GM23338 (cell line): Measurements from ENCODE around the gene RNF214. TPM values are rescaled to one million over a fixed set of nuclear protein-coding genes. Genes with fewer than 3 reads are reported as not detected.

Source experiments
- ATAC-seq: fragments of 200-7000 bp; cut with Tn5 transposase; 3 replicates; pipeline ENCODE4 v1.9.1; 2020
- DNase-seq: peaks from one replicate; pipeline ENCODE4 v3.0.0-alpha.2; 2015; ENCODE audit warnings: low spot score
- H2AFZ ChIP-seq: fragments of 200-600 bp; sonication (generic); 2 replicates; pipeline ENCODE4 v1.8.0; 2016; ENCODE audit warnings: antibody characterized with exemption, mild to moderate bottlenecking, moderate library complexity
- H3F3A ChIP-seq: fragments of 200-600 bp; sonication (generic); replicated peaks from 2 replicates; pipeline ENCODE4 v1.8.0; 2017; ENCODE audit warnings: antibody characterized with exemption, mixed run types, low read depth
- H3K27ac ChIP-seq: fragments of 200-600 bp; sonication (generic); 2 replicates; pipeline ENCODE4 v1.6.1; 2016; ENCODE audit warnings: low read depth
- H3K27me3 ChIP-seq: fragments of 200-600 bp; sonication (generic); 2 replicates; pipeline ENCODE4 v1.8.0; 2016; ENCODE audit warnings: mild to moderate bottlenecking, mixed run types, moderate library complexity; ENCODE audit not compliant: insufficient read depth
- H3K36me3 ChIP-seq: fragments of 200-600 bp; sonication (generic); 2 replicates; pipeline ENCODE4 v1.8.0; 2016; ENCODE audit warnings: mild to moderate bottlenecking; ENCODE audit not compliant: insufficient read depth
- H3K4me1 ChIP-seq: fragments of 200-600 bp; sonication (generic); 2 replicates; pipeline ENCODE4 v1.8.0; 2016; ENCODE audit warnings: mild to moderate bottlenecking, moderate library complexity; ENCODE audit not compliant: insufficient read depth
- H3K4me2 ChIP-seq: fragments of 200-600 bp; sonication (generic); 2 replicates; pipeline ENCODE4 v1.7.1; 2017; ENCODE audit warnings: mixed run types
- H3K4me3 ChIP-seq: fragments of 200-600 bp; sonication (generic); 2 replicates; pipeline ENCODE4 v1.6.1; 2016; ENCODE audit warnings: mixed run types
- H3K79me2 ChIP-seq: fragments of 200-600 bp; sonication (generic); replicated peaks from 2 replicates; pipeline ENCODE4 v1.8.0; 2017; ENCODE audit warnings: mild to moderate bottlenecking; ENCODE audit not compliant: insufficient read depth
- H3K9me2 ChIP-seq: fragments of 200-600 bp; sonication (generic); 2 replicates; pipeline ENCODE4 v1.8.0; 2017; ENCODE audit not compliant: insufficient read depth
- H4K20me1 ChIP-seq: fragments of 200-600 bp; sonication (generic); replicated peaks from 2 replicates; pipeline ENCODE4 v1.8.0; 2017; ENCODE audit warnings: mild to moderate bottlenecking; ENCODE audit not compliant: insufficient read depth
- H3K27ac Mint-ChIP-seq: 2 replicates; pipeline ENCODE4 v1.8.0; 2020; ENCODE audit warnings: inconsistent platforms, mild to moderate bottlenecking, moderate library complexity, mixed read lengths
- H3K27me3 Mint-ChIP-seq: 3 replicates; pipeline ENCODE4 v1.8.0; 2022; ENCODE audit warnings: low read depth, mild to moderate bottlenecking, moderate library complexity, mixed read lengths, inconsistent platforms; ENCODE audit not compliant: insufficient read depth, poor library complexity
- H3K36me3 Mint-ChIP-seq: 3 replicates; pipeline ENCODE4 v1.8.0; 2021; ENCODE audit warnings: low read depth, mild to moderate bottlenecking, inconsistent platforms, moderate library complexity, mixed read lengths
- H3K4me1 Mint-ChIP-seq: 3 replicates; pipeline ENCODE4 v1.8.0; 2020; ENCODE audit warnings: mild to moderate bottlenecking, inconsistent platforms, mixed read lengths
- H3K4me3 Mint-ChIP-seq: 3 replicates; pipeline ENCODE4 v1.8.0; 2021; ENCODE audit warnings: moderate library complexity, mild to moderate bottlenecking, inconsistent platforms, mixed read lengths
- H3K9me3 Mint-ChIP-seq: 3 replicates; pipeline ENCODE4 v1.8.0; 2020; ENCODE audit warnings: moderate library complexity, mild to moderate bottlenecking, inconsistent platforms, mixed read lengths
- CREB1 ChIP-seq: fragments of 250-450 bp; sonication (Bioruptor Pico); IDR thresholded peaks from 2 replicates; pipeline ENCODE4 v1.5.0; 2020; ENCODE audit warnings: low read depth, mild to moderate bottlenecking, moderate library complexity
- EZH2phosphoT487 ChIP-seq: fragments of 200-600 bp; sonication (generic); IDR thresholded peaks from one replicate; pipeline ENCODE4 v1.8.1; 2018; ENCODE audit warnings: antibody characterized with exemption; ENCODE audit not compliant: unreplicated experiment
- JUNB ChIP-seq: IDR thresholded peaks from one replicate; pipeline ENCODE4 v1.6.1; 2016; ENCODE audit warnings: antibody characterized with exemption; ENCODE audit not compliant: unreplicated experiment
- NANOG ChIP-seq: IDR thresholded peaks from 2 replicates; pipeline ENCODE4 v1.6.1; 2016; ENCODE audit warnings: antibody characterized with exemption, borderline replicate concordance
- POLR2AphosphoS5 ChIP-seq: IDR thresholded peaks from 2 replicates; pipeline ENCODE4 v1.6.1; 2016; ENCODE audit warnings: antibody characterized with exemption, low read depth
- STAT1 ChIP-seq: IDR thresholded peaks from one replicate; pipeline ENCODE4 v1.6.1; 2016; ENCODE audit warnings: antibody characterized with exemption; ENCODE audit not compliant: unreplicated experiment
- ZNF114 ChIP-seq: fragments of 250-450 bp; sonication (Bioruptor Pico); IDR thresholded peaks from 2 replicates; pipeline ENCODE4 v1.5.0; 2020; ENCODE audit warnings: mild to moderate bottlenecking, moderate library complexity
- ZNF331 ChIP-seq: fragments of 250-450 bp; sonication (Bioruptor Pico); IDR thresholded peaks from 2 replicates; pipeline ENCODE4 v1.5.0; 2020; ENCODE audit warnings: low read depth, mild to moderate bottlenecking, moderate library complexity
- polyA plus RNA-seq: library from polyadenylated mRNA; unstranded; fragments of >200 nt; fragmentation: Nextera tagmentation; extraction: Ambion mirVana; gene quantifications from 2 replicates; pipeline ENCODE4 v1.2.1, GENCODE V29; 2016
- total RNA-seq: library from RNA; depleted of rRNA; stranded (reverse); fragments of >200 nt; shearing (Covaris generic); gene quantifications from 2 replicates; pipeline ENCODE4 v1.2.3, GENCODE V29; 2014
- TF ChIP-seq, protein P1 (sequence below): IDR thresholded peaks from 2 replicates; pipeline ENCODE4 v1.6.1; 2016; ENCODE audit warnings: antibody characterized with exemption
- TF ChIP-seq, protein P2 (sequence below): fragments of 250-450 bp; sonication (Bioruptor Pico); IDR thresholded peaks from 2 replicates; pipeline ENCODE4 v1.5.0; 2020; ENCODE audit warnings: mild to moderate bottlenecking, moderate library complexity
- TF ChIP-seq, protein P3 (sequence below), 2 experiments: fragments of 200-600 bp in 1 of 2; sonication (generic) in 1 of 2; conservative IDR thresholded peaks; 2 replicates each; pipeline versions ENCODE4 v1.5.1 to v1.6.1; 2016 to 2017; ENCODE audit warnings: antibody characterized with exemption in 2 of 2, low read depth in 2 of 2, mild to moderate bottlenecking in 2 of 2, moderate library complexity in 1 of 2
- TF ChIP-seq, protein P4 (sequence below): IDR thresholded peaks from one replicate; pipeline ENCODE4 v1.6.1; 2018; ENCODE audit warnings: antibody characterized with exemption; ENCODE audit not compliant: unreplicated experiment

Gene RNF214
- total and polyA plus RNA-seq, 2 experiments from 2014 or later, result 19.4 to 28.4 TPM

DNA sequence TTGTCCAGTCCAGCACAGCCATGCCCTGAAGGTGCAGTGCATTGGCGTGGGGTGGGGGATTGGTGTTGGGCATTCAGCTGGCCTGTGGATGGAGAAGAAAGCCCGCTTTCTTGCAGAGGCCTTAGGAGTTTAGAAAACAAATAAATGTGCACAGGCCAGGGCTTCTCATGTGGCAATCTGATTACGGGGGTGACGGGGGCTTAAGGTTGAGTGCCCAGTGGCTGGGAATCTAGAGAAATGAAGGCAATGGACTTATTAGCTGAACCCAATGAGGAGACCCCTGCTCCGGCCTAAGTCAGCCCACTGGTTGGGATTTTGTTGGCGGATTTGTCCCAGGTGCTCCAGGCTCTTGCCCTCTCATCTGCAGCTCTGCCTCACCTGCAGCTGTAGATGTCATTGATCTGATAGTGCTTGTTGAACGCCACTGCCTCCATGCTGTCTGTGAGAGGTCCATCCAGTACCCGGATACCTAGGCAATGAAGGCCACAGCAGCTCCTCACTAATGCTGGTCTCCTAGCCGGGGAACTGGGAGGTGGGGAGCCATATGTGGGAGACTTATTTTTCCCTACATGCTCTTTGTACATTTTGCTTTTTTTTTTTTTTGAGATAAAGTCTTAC lies 6.8 kb upstream of the RNF214 start:
- Histone ChIP-seq H3K36me3 (no peaks in the 10 kb centered on the region), H3K4me1 (no peaks in the 10 kb centered on the region), H2AFZ (no peak overlapping the region), H3K9me2 (no peaks in the 10 kb centered on the region), H3K27me3 (no peaks in the 10 kb centered on the region), H3K4me2 (no peak overlapping the region), H3K79me2 (peaks cover 10% of the 10 kb centered on the region), H3K27ac (no peak overlapping the region), H3K4me3 (no peak overlapping the region), H4K20me1 (0 out of 2 replicates have a peak, but pooled peaks cover 5% of the 10 kb centered on the region), H3F3A (peaks cover 7% of the 10 kb centered on the region; the same call in 1 of the 2 replicates)
- Mint-ChIP-seq H3K4me1 (peaks cover 9% of the 10 kb centered on the region), H3K9me3 (no peaks in the 10 kb centered on the region), H3K4me3 (no peak overlapping the region), H3K27ac (no peak overlapping the region), H3K36me3 (peaks cover 23% of the 10 kb centered on the region), H3K27me3 (peaks cover 12% of the 10 kb centered on the region)
- DNase-seq, result no peak
- no peak for ATAC-seq
- TF ChIP-seq, protein P1, sequence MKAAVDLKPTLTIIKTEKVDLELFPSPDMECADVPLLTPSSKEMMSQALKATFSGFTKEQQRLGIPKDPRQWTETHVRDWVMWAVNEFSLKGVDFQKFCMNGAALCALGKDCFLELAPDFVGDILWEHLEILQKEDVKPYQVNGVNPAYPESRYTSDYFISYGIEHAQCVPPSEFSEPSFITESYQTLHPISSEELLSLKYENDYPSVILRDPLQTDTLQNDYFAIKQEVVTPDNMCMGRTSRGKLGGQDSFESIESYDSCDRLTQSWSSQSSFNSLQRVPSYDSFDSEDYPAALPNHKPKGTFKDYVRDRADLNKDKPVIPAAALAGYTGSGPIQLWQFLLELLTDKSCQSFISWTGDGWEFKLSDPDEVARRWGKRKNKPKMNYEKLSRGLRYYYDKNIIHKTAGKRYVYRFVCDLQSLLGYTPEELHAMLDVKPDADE, result no peak
- TF ChIP-seq ZNF114 (no peak), NANOG (no peak), ZNF331 (CRISPR knock-in tag) (no peak), EZH2phosphoT487 (no peak), CREB1 (CRISPR knock-in tag) (no peak), STAT1 (no peak), POLR2AphosphoS5 (no peak), JUNB (no peak)
- TF ChIP-seq, protein P2, sequence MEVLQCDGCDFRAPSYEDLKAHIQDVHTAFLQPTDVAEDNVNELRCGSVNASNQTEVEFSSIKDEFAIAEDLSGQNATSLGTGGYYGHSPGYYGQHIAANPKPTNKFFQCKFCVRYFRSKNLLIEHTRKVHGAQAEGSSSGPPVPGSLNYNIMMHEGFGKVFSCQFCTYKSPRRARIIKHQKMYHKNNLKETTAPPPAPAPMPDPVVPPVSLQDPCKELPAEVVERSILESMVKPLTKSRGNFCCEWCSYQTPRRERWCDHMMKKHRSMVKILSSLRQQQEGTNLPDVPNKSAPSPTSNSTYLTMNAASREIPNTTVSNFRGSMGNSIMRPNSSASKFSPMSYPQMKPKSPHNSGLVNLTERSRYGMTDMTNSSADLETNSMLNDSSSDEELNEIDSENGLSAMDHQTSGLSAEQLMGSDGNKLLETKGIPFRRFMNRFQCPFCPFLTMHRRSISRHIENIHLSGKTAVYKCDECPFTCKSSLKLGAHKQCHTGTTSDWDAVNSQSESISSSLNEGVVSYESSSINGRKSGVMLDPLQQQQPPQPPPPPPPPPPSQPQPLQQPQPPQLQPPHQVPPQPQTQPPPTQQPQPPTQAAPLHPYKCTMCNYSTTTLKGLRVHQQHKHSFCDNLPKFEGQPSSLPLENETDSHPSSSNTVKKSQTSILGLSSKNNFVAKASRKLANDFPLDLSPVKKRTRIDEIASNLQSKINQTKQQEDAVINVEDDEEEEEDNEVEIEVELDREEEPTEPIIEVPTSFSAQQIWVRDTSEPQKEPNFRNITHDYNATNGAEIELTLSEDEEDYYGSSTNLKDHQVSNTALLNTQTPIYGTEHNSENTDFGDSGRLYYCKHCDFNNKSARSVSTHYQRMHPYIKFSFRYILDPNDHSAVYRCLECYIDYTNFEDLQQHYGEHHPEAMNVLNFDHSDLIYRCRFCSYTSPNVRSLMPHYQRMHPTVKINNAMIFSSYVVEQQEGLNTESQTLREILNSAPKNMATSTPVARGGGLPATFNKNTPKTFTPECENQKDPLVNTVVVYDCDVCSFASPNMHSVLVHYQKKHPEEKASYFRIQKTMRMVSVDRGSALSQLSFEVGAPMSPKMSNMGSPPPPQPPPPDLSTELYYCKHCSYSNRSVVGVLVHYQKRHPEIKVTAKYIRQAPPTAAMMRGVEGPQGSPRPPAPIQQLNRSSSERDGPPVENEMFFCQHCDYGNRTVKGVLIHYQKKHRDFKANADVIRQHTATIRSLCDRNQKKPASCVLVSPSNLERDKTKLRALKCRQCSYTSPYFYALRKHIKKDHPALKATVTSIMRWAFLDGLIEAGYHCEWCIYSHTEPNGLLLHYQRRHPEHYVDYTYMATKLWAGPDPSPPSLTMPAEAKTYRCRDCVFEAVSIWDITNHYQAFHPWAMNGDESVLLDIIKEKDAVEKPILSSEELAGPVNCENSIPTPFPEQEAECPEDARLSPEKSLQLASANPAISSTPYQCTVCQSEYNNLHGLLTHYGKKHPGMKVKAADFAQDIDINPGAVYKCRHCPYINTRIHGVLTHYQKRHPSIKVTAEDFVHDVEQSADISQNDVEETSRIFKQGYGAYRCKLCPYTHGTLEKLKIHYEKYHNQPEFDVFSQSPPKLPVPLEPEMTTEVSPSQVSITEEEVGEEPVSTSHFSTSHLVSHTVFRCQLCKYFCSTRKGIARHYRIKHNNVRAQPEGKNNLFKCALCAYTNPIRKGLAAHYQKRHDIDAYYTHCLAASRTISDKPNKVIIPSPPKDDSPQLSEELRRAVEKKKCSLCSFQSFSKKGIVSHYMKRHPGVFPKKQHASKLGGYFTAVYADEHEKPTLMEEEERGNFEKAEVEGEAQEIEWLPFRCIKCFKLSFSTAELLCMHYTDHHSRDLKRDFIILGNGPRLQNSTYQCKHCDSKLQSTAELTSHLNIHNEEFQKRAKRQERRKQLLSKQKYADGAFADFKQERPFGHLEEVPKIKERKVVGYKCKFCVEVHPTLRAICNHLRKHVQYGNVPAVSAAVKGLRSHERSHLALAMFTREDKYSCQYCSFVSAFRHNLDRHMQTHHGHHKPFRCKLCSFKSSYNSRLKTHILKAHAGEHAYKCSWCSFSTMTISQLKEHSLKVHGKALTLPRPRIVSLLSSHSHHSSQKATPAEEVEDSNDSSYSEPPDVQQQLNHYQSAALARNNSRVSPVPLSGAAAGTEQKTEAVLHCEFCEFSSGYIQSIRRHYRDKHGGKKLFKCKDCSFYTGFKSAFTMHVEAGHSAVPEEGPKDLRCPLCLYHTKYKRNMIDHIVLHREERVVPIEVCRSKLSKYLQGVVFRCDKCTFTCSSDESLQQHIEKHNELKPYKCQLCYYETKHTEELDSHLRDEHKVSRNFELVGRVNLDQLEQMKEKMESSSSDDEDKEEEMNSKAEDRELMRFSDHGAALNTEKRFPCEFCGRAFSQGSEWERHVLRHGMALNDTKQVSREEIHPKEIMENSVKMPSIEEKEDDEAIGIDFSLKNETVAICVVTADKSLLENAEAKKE (CRISPR knock-in tag), result no peak
- TF ChIP-seq, protein P3, sequence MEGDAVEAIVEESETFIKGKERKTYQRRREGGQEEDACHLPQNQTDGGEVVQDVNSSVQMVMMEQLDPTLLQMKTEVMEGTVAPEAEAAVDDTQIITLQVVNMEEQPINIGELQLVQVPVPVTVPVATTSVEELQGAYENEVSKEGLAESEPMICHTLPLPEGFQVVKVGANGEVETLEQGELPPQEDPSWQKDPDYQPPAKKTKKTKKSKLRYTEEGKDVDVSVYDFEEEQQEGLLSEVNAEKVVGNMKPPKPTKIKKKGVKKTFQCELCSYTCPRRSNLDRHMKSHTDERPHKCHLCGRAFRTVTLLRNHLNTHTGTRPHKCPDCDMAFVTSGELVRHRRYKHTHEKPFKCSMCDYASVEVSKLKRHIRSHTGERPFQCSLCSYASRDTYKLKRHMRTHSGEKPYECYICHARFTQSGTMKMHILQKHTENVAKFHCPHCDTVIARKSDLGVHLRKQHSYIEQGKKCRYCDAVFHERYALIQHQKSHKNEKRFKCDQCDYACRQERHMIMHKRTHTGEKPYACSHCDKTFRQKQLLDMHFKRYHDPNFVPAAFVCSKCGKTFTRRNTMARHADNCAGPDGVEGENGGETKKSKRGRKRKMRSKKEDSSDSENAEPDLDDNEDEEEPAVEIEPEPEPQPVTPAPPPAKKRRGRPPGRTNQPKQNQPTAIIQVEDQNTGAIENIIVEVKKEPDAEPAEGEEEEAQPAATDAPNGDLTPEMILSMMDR (conservative IDR thresholded peaks at IDR 0.05; ENCODE audit: low read depth in 2 of 2), result no peak
- TF ChIP-seq, protein P4, sequence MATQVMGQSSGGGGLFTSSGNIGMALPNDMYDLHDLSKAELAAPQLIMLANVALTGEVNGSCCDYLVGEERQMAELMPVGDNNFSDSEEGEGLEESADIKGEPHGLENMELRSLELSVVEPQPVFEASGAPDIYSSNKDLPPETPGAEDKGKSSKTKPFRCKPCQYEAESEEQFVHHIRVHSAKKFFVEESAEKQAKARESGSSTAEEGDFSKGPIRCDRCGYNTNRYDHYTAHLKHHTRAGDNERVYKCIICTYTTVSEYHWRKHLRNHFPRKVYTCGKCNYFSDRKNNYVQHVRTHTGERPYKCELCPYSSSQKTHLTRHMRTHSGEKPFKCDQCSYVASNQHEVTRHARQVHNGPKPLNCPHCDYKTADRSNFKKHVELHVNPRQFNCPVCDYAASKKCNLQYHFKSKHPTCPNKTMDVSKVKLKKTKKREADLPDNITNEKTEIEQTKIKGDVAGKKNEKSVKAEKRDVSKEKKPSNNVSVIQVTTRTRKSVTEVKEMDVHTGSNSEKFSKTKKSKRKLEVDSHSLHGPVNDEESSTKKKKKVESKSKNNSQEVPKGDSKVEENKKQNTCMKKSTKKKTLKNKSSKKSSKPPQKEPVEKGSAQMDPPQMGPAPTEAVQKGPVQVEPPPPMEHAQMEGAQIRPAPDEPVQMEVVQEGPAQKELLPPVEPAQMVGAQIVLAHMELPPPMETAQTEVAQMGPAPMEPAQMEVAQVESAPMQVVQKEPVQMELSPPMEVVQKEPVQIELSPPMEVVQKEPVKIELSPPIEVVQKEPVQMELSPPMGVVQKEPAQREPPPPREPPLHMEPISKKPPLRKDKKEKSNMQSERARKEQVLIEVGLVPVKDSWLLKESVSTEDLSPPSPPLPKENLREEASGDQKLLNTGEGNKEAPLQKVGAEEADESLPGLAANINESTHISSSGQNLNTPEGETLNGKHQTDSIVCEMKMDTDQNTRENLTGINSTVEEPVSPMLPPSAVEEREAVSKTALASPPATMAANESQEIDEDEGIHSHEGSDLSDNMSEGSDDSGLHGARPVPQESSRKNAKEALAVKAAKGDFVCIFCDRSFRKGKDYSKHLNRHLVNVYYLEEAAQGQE, result no peak
